ENCODE measurements around the gene PTH2. TPM values are rescaled to one million over a fixed set of nuclear protein-coding genes. Genes with fewer than 3 reads are reported as not detected.

The PTH2 gene
- total RNA-seq, 1 experiment from 2014 or later = 0.96 TPM

- peaks cover 15 to 38% of the 10 kb centered on the region in 2 experiments for H3K4me1 Mint-ChIP-seq
- peak within 1 kb of the TSS; percentile 41 for H3K18ac ChIP-seq (ENCODE audit: insufficient read length, low read depth, low read length)
- peak; percentile 99 for DNase-seq
These were observed 28.4 kb upstream of the PTH2 start, which contains the start of gene PIH1D1 for GRCh38 chr19:49451430-49452181. Gene PIH1D1, minus strand, starts transcription at chr19:49451814. Its CDS starts 240 bp downstream, at chr19:49451574.

More at GRCh38 chr19:49451430-49452181, 28.4 kb upstream of the PTH2 start, which contains the start of gene PIH1D1:
- Histone ChIP-seq H3K23me2 (ENCODE audit: insufficient read length, low read depth, low read length, poor library complexity, severe bottlenecking) (peaks cover 5% of the 10 kb centered on the region), H2AK5ac (ENCODE audit: insufficient read length, low read length) (no peak within 1 kb of the TSS), H3K4me1 (ENCODE audit: insufficient read depth, low read length) (no peaks in the 10 kb centered on the region), H4K20me1 (ENCODE audit: control insufficient read depth, insufficient read depth, insufficient read length) (no peaks in the 10 kb centered on the region), H2BK12ac (ENCODE audit: insufficient read length, low read depth, low read length) (no peak within 1 kb of the TSS), H3K4ac (ENCODE audit: low read depth, low read length) (no peak within 1 kb of the TSS), H3K9ac (ENCODE audit: extremely low read depth, insufficient read length, low read length) (peak within 1 kb of the TSS; percentile 85), H4K91ac (ENCODE audit: insufficient read length, low read depth, low read length) (no peak within 1 kb of the TSS), H4K5ac (ENCODE audit: insufficient read length, low read depth, low read length) (no peak within 1 kb of the TSS), H3K27ac (ENCODE audit: insufficient read length, low read depth, low read length) (peak within 1 kb of the TSS; percentile 21), H3K27me3 (ENCODE audit: insufficient read depth, low read length) (no peaks in the 10 kb centered on the region), H3K23ac (ENCODE audit: insufficient read length, low read depth, low read length) (no peak within 1 kb of the TSS), H3K79me2 (ENCODE audit: insufficient read depth, low read length) (no peaks in the 10 kb centered on the region; the same call in 1 of the 2 replicates), H3K9me3 (ENCODE audit: control insufficient read depth, low read depth, low read length) (no peaks in the 10 kb centered on the region), H2BK20ac (ENCODE audit: low read depth, low read length, poor library complexity, severe bottlenecking) (no peak within 1 kb of the TSS), H4K8ac (replicated peaks; ENCODE audit: insufficient read length, low read depth, low read length) (no peak within 1 kb of the TSS), H3K4me2 (ENCODE audit: insufficient read depth, insufficient read length, low read length) (peak within 1 kb of the TSS; percentile 93), H2BK120ac (ENCODE audit: low read depth, low read length, poor library complexity, severe bottlenecking) (no peak within 1 kb of the TSS), H2AFZ (ENCODE audit: low read length) (no peak within 1 kb of the TSS), H2BK5ac (ENCODE audit: insufficient read length, low read length) (no peak within 1 kb of the TSS), H2BK15ac (ENCODE audit: low read depth, low read length) (no peak within 1 kb of the TSS), H3T11ph (ENCODE audit: low read length) (no peak within 1 kb of the TSS), H3K14ac (ENCODE audit: insufficient read depth, low read length) (no peak within 1 kb of the TSS), H3K56ac (ENCODE audit: insufficient read length, low read depth, low read length) (no peak within 1 kb of the TSS), H3K79me1 (ENCODE audit: insufficient read depth, low read depth, low read length, poor library complexity, severe bottlenecking) (peaks cover 7% of the 10 kb centered on the region)
- Mint-ChIP-seq H3K4me3 (peak within 1 kb of the TSS; percentile 96 to 98), H3K27ac (peak within 1 kb of the TSS; percentile 99 to 100 (median 99)), H3K9me3 (no peaks in the 10 kb centered on the region; a peak in 1 of 5 replicates), H3K27me3 (ENCODE audit: low read depth) (no peaks in the 10 kb centered on the region; the same call in 1 of the 2 replicates), H3K36me3 (ENCODE audit: insufficient read depth in 1 of 3, low read depth in 3 of 3) (peaks cover 38 to 54% (median 51%) of the 10 kb centered on the region in 3 experiments)
- no CpG with 5 or more reads among the region's 42 CpGs for WGBS (ENCODE audit: extremely low coverage, insufficient read length, low lambda C conversion rate)
- no peak; the same call in 2 of the 3 replicates for TF ChIP-seq CTCF (conservative IDR thresholded peaks at IDR 0.05)
